ENCODE results near the gene TEX2. TPM values are rescaled to one million over a fixed set of nuclear protein-coding genes. Genes with fewer than 3 reads are reported as not detected.

The TEX2 gene
- total and polyA plus RNA-seq, 9 of the 15 experiments (the other 6 are each of a cell fraction or from before 2014, with no cell fraction given) = 4.1 to 27.6 (median 19.3) TPM

- Histone ChIP-seq H3K9me3 (replicated peaks; ENCODE audit: control insufficient read depth, insufficient read depth, low read depth, low read length) (no peaks in the 10 kb centered on the region; the same call in 1 of the 2 replicates), H3K9ac (ENCODE audit: insufficient read depth in 1 of 2, low read depth in 2 of 2, low read length in 2 of 2) (no peak overlapping the region), H3K4me1 (replicated peaks in 1 of 2; ENCODE audit: control insufficient read depth in 2 of 2, insufficient read depth in 2 of 2, low read length in 2 of 2) (peaks cover 0 to 11% of the 10 kb centered on the region in 2 experiments; a peak in 3 of 5 replicates), H3K27me3 (ENCODE audit: control insufficient read depth in 2 of 2, insufficient read depth in 2 of 2, low read length in 2 of 2) (no peaks in the 10 kb centered on the region), H3K27ac (ENCODE audit: extremely low read depth, low read depth, low read length) (no peak overlapping the region), H3K4me2 (ENCODE audit: insufficient read depth, low read length) (no peak overlapping the region), H3K4me3 (no peak overlapping the region), H3K9me1 (ENCODE audit: control insufficient read depth, insufficient read depth, low read length) (no peaks in the 10 kb centered on the region), H4K20me1 (replicated peaks; ENCODE audit: control insufficient read depth, insufficient read depth, low read length) (peaks cover 9% of the 10 kb centered on the region; the same call in 1 of the 2 replicates), H3K79me2 (ENCODE audit: control insufficient read depth, insufficient read depth, low read length) (peaks cover 95% of the 10 kb centered on the region), H2AFZ (ENCODE audit: low read depth, low read length) (no peak overlapping the region), H3K36me3 (ENCODE audit: control insufficient read depth, insufficient read depth, low read length) (0 out of 3 replicates have a peak, but pooled peaks cover 5% of the 10 kb centered on the region)
- FAIRE-seq (no peak), DNase-seq (ENCODE audit: extremely low read depth in 1 of 4, low spot score in 3 of 4) (no peak), ATAC-seq (no peak)
- ChIA-PET CTCF (ENCODE audit: low intra/inter-chr PET ratio) (no interaction called here), POLR2A (interaction anchor here (1.3 kb wide), 1 partner anchor 7 kb away, joined by 3 read pairs; no protein-coding TSS in a partner anchor)
- no TSS peak for BruUV-seq (replicated peaks)
- intact Hi-C loops (cut with micrococcal nuclease) = no loop called here
- 94% methylated on average over 1 of the region's 1 CpG for WGBS (ENCODE audit: insufficient coverage, low coverage, missing lambda C conversion rate)
- in situ Hi-C loops (cut with MboI) = no loop called here
- no peak for TF ChIP-seq SAFB (IDR thresholded peaks at IDR 0.05; ENCODE audit: borderline replicate concordance, low read depth, low read length)
- TF ChIP-seq BRCA1 (IDR thresholded peaks at IDR 0.05) = no peak
- TF ChIP-seq BRCA1 (CRISPR knock-in tag; IDR thresholded peaks at IDR 0.05) = no peak
- TF ChIP-seq, protein P1, sequence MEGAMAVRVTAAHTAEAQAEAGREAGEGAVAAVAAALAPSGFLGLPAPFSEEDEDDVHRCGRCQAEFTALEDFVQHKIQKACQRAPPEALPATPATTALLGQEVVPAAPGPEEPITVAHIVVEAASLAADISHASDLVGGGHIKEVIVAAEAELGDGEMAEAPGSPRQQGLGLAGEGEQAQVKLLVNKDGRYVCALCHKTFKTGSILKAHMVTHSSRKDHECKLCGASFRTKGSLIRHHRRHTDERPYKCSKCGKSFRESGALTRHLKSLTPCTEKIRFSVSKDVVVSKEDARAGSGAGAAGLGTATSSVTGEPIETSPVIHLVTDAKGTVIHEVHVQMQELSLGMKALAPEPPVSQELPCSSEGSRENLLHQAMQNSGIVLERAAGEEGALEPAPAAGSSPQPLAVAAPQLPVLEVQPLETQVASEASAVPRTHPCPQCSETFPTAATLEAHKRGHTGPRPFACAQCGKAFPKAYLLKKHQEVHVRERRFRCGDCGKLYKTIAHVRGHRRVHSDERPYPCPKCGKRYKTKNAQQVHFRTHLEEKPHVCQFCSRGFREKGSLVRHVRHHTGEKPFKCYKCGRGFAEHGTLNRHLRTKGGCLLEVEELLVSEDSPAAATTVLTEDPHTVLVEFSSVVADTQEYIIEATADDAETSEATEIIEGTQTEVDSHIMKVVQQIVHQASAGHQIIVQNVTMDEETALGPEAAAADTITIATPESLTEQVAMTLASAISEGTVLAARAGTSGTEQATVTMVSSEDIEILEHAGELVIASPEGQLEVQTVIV (CRISPR knock-in tag; IDR thresholded peaks at IDR 0.05; ENCODE audit: borderline replicate concordance) = no peak
- no peak for TF ChIP-seq MAZ (CRISPR knock-in tag; conservative IDR thresholded peaks at IDR 0.05 in 1 of 2, IDR thresholded peaks at IDR 0.05 in 1 of 2)
- TF ChIP-seq, protein P2, sequence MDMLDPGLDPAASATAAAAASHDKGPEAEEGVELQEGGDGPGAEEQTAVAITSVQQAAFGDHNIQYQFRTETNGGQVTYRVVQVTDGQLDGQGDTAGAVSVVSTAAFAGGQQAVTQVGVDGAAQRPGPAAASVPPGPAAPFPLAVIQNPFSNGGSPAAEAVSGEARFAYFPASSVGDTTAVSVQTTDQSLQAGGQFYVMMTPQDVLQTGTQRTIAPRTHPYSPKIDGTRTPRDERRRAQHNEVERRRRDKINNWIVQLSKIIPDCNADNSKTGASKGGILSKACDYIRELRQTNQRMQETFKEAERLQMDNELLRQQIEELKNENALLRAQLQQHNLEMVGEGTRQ (CRISPR knock-in tag; IDR thresholded peaks at IDR 0.05) = no peak
- no peak for TF ChIP-seq CBFA2T3 (IDR thresholded peaks at IDR 0.05)
- no peak for TF ChIP-seq ZBTB1 (CRISPR knock-in tag; IDR thresholded peaks at IDR 0.05; ENCODE audit: borderline replicate concordance, low read depth)
- TF ChIP-seq, protein P3, sequence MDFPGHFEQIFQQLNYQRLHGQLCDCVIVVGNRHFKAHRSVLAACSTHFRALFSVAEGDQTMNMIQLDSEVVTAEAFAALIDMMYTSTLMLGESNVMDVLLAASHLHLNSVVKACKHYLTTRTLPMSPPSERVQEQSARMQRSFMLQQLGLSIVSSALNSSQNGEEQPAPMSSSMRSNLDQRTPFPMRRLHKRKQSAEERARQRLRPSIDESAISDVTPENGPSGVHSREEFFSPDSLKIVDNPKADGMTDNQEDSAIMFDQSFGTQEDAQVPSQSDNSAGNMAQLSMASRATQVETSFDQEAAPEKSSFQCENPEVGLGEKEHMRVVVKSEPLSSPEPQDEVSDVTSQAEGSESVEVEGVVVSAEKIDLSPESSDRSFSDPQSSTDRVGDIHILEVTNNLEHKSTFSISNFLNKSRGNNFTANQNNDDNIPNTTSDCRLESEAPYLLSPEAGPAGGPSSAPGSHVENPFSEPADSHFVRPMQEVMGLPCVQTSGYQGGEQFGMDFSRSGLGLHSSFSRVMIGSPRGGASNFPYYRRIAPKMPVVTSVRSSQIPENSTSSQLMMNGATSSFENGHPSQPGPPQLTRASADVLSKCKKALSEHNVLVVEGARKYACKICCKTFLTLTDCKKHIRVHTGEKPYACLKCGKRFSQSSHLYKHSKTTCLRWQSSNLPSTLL (IDR thresholded peaks at IDR 0.05) = no peak
- no peak for TF ChIP-seq OTX1 (CRISPR knock-in tag; IDR thresholded peaks at IDR 0.05)
- no peak for TF ChIP-seq SREBF1 (IDR thresholded peaks at IDR 0.05; ENCODE audit: borderline replicate concordance, low read depth, low read length)
- no peak for TF ChIP-seq TCF7L2 (IDR thresholded peaks at IDR 0.05; ENCODE audit: low read depth, low read length)
- no peak for TF ChIP-seq POLR3A (IDR thresholded peaks at IDR 0.05; ENCODE audit: borderline replicate concordance, extremely low read depth, insufficient read depth, insufficient read length)
- TF ChIP-seq, protein P4, sequence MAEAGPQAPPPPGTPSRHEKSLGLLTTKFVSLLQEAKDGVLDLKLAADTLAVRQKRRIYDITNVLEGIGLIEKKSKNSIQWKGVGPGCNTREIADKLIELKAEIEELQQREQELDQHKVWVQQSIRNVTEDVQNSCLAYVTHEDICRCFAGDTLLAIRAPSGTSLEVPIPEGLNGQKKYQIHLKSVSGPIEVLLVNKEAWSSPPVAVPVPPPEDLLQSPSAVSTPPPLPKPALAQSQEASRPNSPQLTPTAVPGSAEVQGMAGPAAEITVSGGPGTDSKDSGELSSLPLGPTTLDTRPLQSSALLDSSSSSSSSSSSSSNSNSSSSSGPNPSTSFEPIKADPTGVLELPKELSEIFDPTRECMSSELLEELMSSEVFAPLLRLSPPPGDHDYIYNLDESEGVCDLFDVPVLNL (CRISPR knock-in tag; IDR thresholded peaks at IDR 0.05; ENCODE audit: low read depth) = no peak
- no peak for TF ChIP-seq COPS2 (conservative IDR thresholded peaks at IDR 0.05)
These were observed 10.2 kb downstream of the TEX2 start for GRCh38 chr17:64252831-64253230.
